CD4-positive, alpha-beta T cell (primary cell): ENCODE data around the gene LIPI. TPM values are rescaled to one million over a fixed set of nuclear protein-coding genes. Genes with fewer than 3 reads are reported as not detected.

Experiments used
- ATAC-seq: fragments of 200-7000 bp; cut with Tn5 transposase; one replicate; pipeline ENCODE4 v1.10.0; 2022; ENCODE audit warnings: mild to moderate bottlenecking; ENCODE audit not compliant: poor library complexity
- CTCF ChIA-PET: fragments of 350-600 bp; sonication (Branson Sonifier 250); formaldehyde crosslinking; loops from one replicate; lab custom pipeline; 2021; ENCODE audit warnings: antibody characterized with exemption, inconsistent platforms; lab: Charles Lee
- POLR2A ChIA-PET: fragments of 350-600 bp; sonication (Branson Sonifier 250); formaldehyde crosslinking; loops from one replicate; lab custom pipeline; 2021; ENCODE audit warnings: antibody characterized with exemption, inconsistent platforms; lab: Charles Lee
- DNase-seq, 14 experiments: peaks; one replicate each; pipeline ENCODE4 v3.0.0-alpha.2; 2013 to 2020; ENCODE audit warnings: mixed read lengths in 2 of 14
- H3K27ac ChIP-seq, 2 donors: one replicate each; pipeline versions ENCODE4 v1.5.1 to v1.7.0; 2013; ENCODE audit warnings: low read length in 2 of 2, low read depth in 1 of 2, mild to moderate bottlenecking in 1 of 2
- H3K27me3 ChIP-seq, 2 experiments: 1 replicate in 1 of 2; 2 replicates in 1 of 2; pipeline versions ENCODE4 v1.6.1 to v1.7.0; 2013; ENCODE audit warnings: low read length in 2 of 2, control low read depth in 1 of 2, mild to moderate bottlenecking in 1 of 2, moderate library complexity in 1 of 2; ENCODE audit not compliant: insufficient read depth in 2 of 2, control insufficient read depth in 1 of 2
- H3K36me3 ChIP-seq: one replicate; pipeline ENCODE4 v1.6.1; 2013; ENCODE audit warnings: low read length, control low read depth; ENCODE audit not compliant: insufficient read depth
- H3K4me1 ChIP-seq: one replicate; pipeline ENCODE4 v1.6.1; 2013; ENCODE audit warnings: low read length, control low read depth; ENCODE audit not compliant: insufficient read depth
- H3K4me3 ChIP-seq: one replicate; pipeline ENCODE4 v1.5.1; 2013; ENCODE audit warnings: mild to moderate bottlenecking, low read length, moderate library complexity
- H3K9me3 ChIP-seq, 2 experiments: 1 replicate in 1 of 2; 2 replicates in 1 of 2; pipeline versions ENCODE4 v1.6.1 to v1.7.0; 2013; ENCODE audit warnings: low read length in 2 of 2, mild to moderate bottlenecking in 2 of 2, control low read depth in 1 of 2, moderate library complexity in 1 of 2; ENCODE audit not compliant: control insufficient read depth in 1 of 2, insufficient read depth in 1 of 2
- H3K27ac Mint-ChIP-seq: one replicate; pipeline ENCODE4 v1.8.0; 2020; ENCODE audit warnings: mixed read lengths
- H3K27me3 Mint-ChIP-seq: one replicate; pipeline ENCODE4 v1.8.0; 2021; ENCODE audit warnings: mixed read lengths
- H3K36me3 Mint-ChIP-seq: one replicate; pipeline ENCODE4 v1.8.0; 2021; ENCODE audit warnings: low read depth, mixed read lengths
- H3K4me1 Mint-ChIP-seq: one replicate; pipeline ENCODE4 v1.8.0; 2021; ENCODE audit warnings: low read depth, mixed read lengths
- H3K4me3 Mint-ChIP-seq: one replicate; pipeline ENCODE4 v1.8.0; 2020; ENCODE audit warnings: mild to moderate bottlenecking, mixed read lengths
- H3K9me3 Mint-ChIP-seq: one replicate; pipeline ENCODE4 v1.8.0; 2020; ENCODE audit warnings: mixed read lengths
- intact Hi-C, 2 experiments: fragments of 100-400 bp; cut with DNase I in 1 of 2; cut with micrococcal nuclease in 1 of 2; formaldehyde crosslinking; loops; one replicate each; pipeline versions ENCODE4 v1.15.1 to v1.9.0; 2023 to 2025; cut with DNase I, micrococcal nuclease
- total RNA-seq, 174 experiments: library from RNA in 2 of 174; stranded (reverse) in 2 of 174; gene quantifications; one replicate each; pipeline ENCODE4 v1.2.3 and lab custom pipeline; 2021 to 2026
- TF ChIP-seq, protein P1 (sequence below): fragments of 200-600 bp; IDR thresholded peaks from one replicate; pipeline ENCODE4 v1.8.0; 2022; ENCODE audit warnings: antibody characterized with exemption, mild to moderate bottlenecking

LIPI gene
- total RNA-seq, 2 experiments from 2014 or later: not detected

DNA sequence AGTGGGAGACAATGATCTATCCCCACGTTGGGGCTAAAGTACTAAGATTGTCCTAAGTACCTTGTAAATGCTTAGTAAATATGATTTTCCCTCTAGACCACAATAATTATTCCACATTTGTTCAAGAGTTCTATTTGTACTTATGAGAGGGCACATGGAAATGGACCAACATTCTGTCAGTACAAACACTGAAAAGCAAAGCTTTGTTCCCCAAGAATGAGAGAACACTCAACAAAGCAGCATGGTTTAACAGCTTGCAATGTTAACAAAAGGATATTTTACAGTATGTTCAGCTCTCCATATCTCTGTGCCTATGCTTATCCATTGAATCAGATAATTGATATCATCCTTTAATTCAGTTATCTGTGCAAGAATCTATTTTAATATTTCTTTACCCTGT lies 40.6 kb upstream of the LIPI start:
- Histone ChIP-seq H3K36me3 (no peaks in the 10 kb centered on the region), H3K4me3 (no peak overlapping the region), H3K9me3 (no peaks in the 10 kb centered on the region), H3K27ac (no peak overlapping the region), H3K4me1 (peaks cover 3% of the 10 kb centered on the region), H3K27me3 (no peaks in the 10 kb centered on the region)
- Mint-ChIP-seq H3K27me3 (peaks cover 29% of the 10 kb centered on the region), H3K27ac (no peak overlapping the region), H3K36me3 (no peaks in the 10 kb centered on the region), H3K9me3 (peaks cover 3% of the 10 kb centered on the region), H3K4me1 (peaks cover 5% of the 10 kb centered on the region), H3K4me3 (no peak overlapping the region)
- CTCF ChIA-PET: no interaction called here
- ATAC-seq: no peak
- intact Hi-C loops: loop anchor here (5.0 to 10.0 kb wide), 5 partner anchors 483 to 1341 kb away; no protein-coding TSS in a partner anchor
- TF ChIP-seq, protein P1, sequence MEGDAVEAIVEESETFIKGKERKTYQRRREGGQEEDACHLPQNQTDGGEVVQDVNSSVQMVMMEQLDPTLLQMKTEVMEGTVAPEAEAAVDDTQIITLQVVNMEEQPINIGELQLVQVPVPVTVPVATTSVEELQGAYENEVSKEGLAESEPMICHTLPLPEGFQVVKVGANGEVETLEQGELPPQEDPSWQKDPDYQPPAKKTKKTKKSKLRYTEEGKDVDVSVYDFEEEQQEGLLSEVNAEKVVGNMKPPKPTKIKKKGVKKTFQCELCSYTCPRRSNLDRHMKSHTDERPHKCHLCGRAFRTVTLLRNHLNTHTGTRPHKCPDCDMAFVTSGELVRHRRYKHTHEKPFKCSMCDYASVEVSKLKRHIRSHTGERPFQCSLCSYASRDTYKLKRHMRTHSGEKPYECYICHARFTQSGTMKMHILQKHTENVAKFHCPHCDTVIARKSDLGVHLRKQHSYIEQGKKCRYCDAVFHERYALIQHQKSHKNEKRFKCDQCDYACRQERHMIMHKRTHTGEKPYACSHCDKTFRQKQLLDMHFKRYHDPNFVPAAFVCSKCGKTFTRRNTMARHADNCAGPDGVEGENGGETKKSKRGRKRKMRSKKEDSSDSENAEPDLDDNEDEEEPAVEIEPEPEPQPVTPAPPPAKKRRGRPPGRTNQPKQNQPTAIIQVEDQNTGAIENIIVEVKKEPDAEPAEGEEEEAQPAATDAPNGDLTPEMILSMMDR: no peak
- POLR2A ChIA-PET: no interaction called here
- DNase-seq: no peak

DNA sequence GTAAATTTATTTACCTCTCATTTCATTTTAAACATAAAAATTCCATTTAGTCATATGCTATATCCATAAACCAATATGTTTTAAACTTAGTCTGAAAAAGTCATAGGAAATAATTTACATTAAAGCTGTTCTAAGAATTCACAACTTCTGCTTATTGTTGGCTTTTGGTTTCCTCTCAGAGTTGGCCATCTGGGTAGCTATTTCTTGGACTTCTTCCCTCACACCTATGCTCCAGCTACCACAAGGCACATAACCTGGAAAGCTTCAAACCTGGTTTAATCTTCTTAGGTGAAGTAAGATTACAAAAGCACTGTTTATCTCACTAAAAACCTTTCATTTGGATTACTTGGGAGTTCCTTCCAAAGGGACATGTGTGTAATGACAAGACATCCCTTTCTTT lies 35.0 kb upstream of the LIPI start:
- intact Hi-C loops: no loop called here
- Histone ChIP-seq H3K4me3 (no peak overlapping the region), H3K27ac (no peak overlapping the region), H3K4me1 (no peaks in the 10 kb centered on the region), H3K36me3 (no peaks in the 10 kb centered on the region), H3K27me3 (no peaks in the 10 kb centered on the region), H3K9me3 (no peaks in the 10 kb centered on the region)
- H3K9me3 Mint-ChIP-seq: peaks cover 3% of the 10 kb centered on the region
- H3K27ac Mint-ChIP-seq: no peak overlapping the region
- no peak for DNase-seq
- ChIA-PET CTCF (interaction anchor here (1.4 kb wide), 1 partner anchor 14 kb away, joined by 5 read pairs; no protein-coding TSS in a partner anchor), POLR2A (no interaction called here)
- TF ChIP-seq, protein P1: no peak
- H3K27me3 Mint-ChIP-seq: peaks cover 21% of the 10 kb centered on the region
- H3K4me1 Mint-ChIP-seq: peaks cover 18% of the 10 kb centered on the region
- no peaks in the 10 kb centered on the region for H3K36me3 Mint-ChIP-seq
- no peak overlapping the region for H3K4me3 Mint-ChIP-seq
- ATAC-seq: no peak

DNA sequence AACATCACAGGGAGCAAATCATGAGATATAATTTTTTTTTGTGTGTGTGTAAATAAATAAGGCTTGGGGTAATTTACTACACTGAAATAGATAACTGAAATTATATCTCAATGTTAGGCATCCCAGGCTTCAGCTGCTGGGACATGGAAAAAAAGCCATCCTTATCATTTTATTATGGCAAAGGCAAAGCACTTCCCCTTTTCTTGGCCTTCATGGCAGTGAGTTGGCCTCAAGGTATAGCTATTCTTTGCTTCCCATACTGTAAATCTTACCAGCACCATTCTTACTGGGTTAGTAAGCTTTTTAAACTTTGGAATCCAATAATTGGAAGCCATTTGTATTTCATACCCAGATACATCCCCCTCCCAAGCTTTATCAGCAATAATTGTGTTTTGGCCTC lies 34.2 kb upstream of the LIPI start:
- intact Hi-C loops: no loop called here
- Mint-ChIP-seq H3K36me3 (no peaks in the 10 kb centered on the region), H3K9me3 (peaks cover 2% of the 10 kb centered on the region), H3K27me3 (peaks cover 17% of the 10 kb centered on the region), H3K4me1 (peaks cover 20% of the 10 kb centered on the region), H3K27ac (no peak overlapping the region), H3K4me3 (no peak overlapping the region)
- ChIA-PET CTCF (interaction anchor here (1.4 kb wide), 1 partner anchor 15 kb away, joined by 5 read pairs; no protein-coding TSS in a partner anchor), POLR2A (no interaction called here)
- Histone ChIP-seq H3K36me3 (no peaks in the 10 kb centered on the region), H3K9me3 (no peaks in the 10 kb centered on the region), H3K27me3 (no peaks in the 10 kb centered on the region), H3K4me1 (no peaks in the 10 kb centered on the region), H3K27ac (no peak overlapping the region), H3K4me3 (no peak overlapping the region)
- no peak for ATAC-seq
- DNase-seq: no peak
- TF ChIP-seq, protein P1: no peak
